Panc1 (cell line): ENCODE measurements around the gene CENPU.

Experiments used
- POLR2AphosphoS5 ChIP-seq: IDR thresholded peaks from 2 replicates; pipeline ENCODE4 v1.6.1; 2012; ENCODE audit warnings: mild to moderate bottlenecking, low read depth, low read length, moderate library complexity
- TF ChIP-seq, protein P1 (sequence below): fragments of 450-650 bp; IDR thresholded peaks from 2 replicates; pipeline ENCODE4 v1.5.1; 2017; ENCODE audit warnings: mild to moderate bottlenecking

DNA sequence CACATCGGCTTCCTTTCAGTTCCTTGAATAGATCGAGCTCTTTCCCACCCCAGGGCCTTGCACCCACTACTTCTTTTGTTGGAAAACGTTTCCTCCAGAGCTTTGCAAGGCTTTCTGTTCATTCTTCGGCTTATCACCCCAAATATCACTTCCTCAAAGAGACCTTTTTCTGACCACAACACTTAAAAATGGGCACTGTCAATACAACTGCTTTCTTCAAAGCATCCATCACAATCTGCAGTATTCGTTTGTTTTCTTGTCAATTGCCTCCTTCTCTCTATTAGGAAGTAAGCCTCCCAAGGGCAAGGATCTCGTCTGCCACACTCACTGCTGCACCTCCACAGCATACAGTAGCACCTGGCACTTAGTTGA, 17.7 kb upstream of the CENPU start:
- TF ChIP-seq POLR2AphosphoS5: no peak
- TF ChIP-seq, protein P1, sequence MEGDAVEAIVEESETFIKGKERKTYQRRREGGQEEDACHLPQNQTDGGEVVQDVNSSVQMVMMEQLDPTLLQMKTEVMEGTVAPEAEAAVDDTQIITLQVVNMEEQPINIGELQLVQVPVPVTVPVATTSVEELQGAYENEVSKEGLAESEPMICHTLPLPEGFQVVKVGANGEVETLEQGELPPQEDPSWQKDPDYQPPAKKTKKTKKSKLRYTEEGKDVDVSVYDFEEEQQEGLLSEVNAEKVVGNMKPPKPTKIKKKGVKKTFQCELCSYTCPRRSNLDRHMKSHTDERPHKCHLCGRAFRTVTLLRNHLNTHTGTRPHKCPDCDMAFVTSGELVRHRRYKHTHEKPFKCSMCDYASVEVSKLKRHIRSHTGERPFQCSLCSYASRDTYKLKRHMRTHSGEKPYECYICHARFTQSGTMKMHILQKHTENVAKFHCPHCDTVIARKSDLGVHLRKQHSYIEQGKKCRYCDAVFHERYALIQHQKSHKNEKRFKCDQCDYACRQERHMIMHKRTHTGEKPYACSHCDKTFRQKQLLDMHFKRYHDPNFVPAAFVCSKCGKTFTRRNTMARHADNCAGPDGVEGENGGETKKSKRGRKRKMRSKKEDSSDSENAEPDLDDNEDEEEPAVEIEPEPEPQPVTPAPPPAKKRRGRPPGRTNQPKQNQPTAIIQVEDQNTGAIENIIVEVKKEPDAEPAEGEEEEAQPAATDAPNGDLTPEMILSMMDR: no peak
